Dendritic cell treated with granulocyte-macrophage colony-stimulating factor and Interleukin-4, amounts not matched to agents 40 ng/mL and 50 ng/mL, for 4 days (primary cell): Measurements from ENCODE around the gene TMEM235.

Experiments
- H3K27ac Mint-ChIP-seq: one replicate; pipeline ENCODE4 v1.8.0; 2022; ENCODE audit warnings: mild to moderate bottlenecking, mixed read lengths
- H3K27me3 Mint-ChIP-seq: one replicate; pipeline ENCODE4 v1.8.0; 2022; ENCODE audit warnings: mild to moderate bottlenecking, mixed read lengths
- H3K36me3 Mint-ChIP-seq: one replicate; pipeline ENCODE4 v1.8.0; 2022; ENCODE audit warnings: low read depth, mixed read lengths
- H3K4me1 Mint-ChIP-seq: one replicate; pipeline ENCODE4 v1.8.0; 2022; ENCODE audit warnings: low read depth, mixed read lengths
- H3K4me3 Mint-ChIP-seq: one replicate; pipeline ENCODE4 v1.8.0; 2022; ENCODE audit warnings: mild to moderate bottlenecking, moderate library complexity, mixed read lengths
- H3K9me3 Mint-ChIP-seq: one replicate; pipeline ENCODE4 v1.8.0; 2022; ENCODE audit warnings: mixed read lengths
- intact Hi-C: fragments of 100-400 bp; cut with micrococcal nuclease; formaldehyde crosslinking; loops from one replicate; pipeline ENCODE4 v1.15.0; 2022

Gene TMEM235

DNA sequence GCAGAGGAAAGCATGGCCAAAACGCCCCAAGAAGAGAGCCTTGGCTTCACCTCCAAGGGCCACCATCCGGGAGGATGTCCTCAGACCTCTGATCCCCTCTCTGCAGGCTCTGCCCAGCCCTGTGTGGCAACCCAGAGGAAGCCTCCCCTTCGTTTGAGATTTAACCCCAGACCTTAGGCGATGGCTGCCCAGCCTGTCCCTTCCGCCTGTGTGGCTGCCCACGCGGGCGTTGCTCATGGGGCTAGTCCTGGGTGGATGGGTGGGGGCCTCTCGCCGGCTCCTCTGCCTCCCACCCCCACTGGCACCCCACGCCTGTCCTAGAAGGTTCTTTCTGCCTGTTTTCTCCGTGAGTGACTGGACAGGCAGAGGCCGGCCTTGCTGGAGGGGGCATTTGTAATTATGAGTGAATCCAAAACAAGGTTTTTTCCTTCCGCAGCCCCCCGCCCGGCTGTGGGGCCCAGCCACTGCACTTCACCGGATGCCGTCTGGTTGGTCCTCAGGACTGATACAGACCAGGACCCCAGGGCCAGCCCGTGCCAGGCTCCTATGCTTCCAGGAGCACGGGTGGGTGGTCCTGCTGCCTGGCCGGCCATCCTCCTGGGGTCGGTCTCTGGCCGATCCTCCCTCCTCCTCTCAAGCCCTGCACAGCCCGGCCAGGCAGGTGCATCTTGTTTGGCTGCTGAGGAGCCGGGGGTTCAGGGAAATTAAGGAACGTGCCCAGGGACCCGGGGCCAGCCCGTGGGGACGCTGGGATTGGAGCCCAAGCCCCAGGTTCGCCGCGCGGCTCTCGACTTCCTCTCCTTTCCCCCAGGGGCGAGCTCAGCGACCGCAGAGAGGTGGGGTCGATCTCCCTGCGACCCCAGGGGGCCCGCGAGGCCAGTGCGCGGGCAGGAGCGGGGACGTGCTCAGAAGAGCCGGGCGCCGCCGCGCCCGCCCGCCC is at the start of gene TMEM235:
Gene TMEM235, plus strand, starts transcription at position 636 of the 940 bp plus-strand sequence. CDS start 393 bp downstream, outside the sequence.
- peaks cover 77% of the 10 kb centered on the region for H3K27me3 Mint-ChIP-seq
- H3K4me3 Mint-ChIP-seq = no peak within 1 kb of the TSS
- intact Hi-C loops = no loop called here
- no peak within 1 kb of the TSS for H3K27ac Mint-ChIP-seq
- peaks cover 32% of the 10 kb centered on the region for H3K4me1 Mint-ChIP-seq
- H3K36me3 Mint-ChIP-seq = no peaks in the 10 kb centered on the region
- H3K9me3 Mint-ChIP-seq = no peaks in the 10 kb centered on the region

GRCh38 chr17:78182504-78182903 is 48.9 kb upstream of the TMEM235 start:
- Mint-ChIP-seq H3K4me3 (no peak overlapping the region), H3K27me3 (no peaks in the 10 kb centered on the region), H3K27ac (peak overlapping the region; percentile 4), H3K9me3 (no peaks in the 10 kb centered on the region), H3K4me1 (peaks cover 52% of the 10 kb centered on the region), H3K36me3 (no peaks in the 10 kb centered on the region)
- intact Hi-C loops = no loop called here

DNA sequence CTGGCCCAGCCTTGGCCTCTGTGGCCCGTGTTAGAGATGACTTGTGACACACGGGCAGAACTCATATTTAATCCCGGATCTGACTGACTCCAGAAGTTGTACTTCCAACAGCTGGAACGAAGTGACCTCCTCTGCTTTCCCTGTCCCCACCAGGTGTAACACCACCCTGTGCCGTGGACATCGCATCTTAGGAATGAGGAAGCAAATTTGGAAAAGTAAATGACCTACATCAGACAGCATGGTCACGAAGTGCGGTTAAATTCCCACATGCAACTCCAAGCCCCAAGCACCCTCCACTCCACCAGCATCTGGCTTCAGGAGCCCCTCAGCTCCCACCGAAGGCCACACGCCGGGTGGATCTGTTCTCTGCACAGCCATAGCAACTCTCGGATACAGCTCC is 47.5 kb upstream of the TMEM235 start:
- Mint-ChIP-seq H3K4me3 (no peak overlapping the region), H3K27me3 (no peaks in the 10 kb centered on the region), H3K9me3 (no peaks in the 10 kb centered on the region), H3K27ac (no peak overlapping the region), H3K36me3 (no peaks in the 10 kb centered on the region), H3K4me1 (peaks cover 57% of the 10 kb centered on the region)
- intact Hi-C loops = no loop called here

DNA sequence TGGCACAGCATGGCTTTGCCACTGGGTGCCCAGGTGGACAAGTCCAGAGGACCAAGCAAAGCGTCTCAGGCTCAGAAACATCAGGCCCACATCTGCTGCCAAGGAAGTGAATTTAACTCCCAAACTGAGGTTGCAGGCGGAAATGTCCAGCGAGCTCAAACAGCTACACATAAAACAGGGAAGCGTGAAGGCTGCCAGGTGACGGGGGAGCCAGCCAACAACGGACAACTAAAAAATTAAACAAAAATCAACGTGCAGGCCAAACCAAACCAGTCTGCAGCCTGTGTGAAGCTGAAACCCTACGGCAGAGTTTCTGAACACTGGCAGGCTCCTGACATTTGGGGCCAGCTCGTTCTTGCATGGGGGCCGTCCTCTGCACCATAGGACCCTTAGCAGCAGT is 47.1 kb upstream of the TMEM235 start:
- intact Hi-C loops = no loop called here
- Mint-ChIP-seq H3K27ac (no peak overlapping the region), H3K36me3 (no peaks in the 10 kb centered on the region), H3K4me1 (peaks cover 56% of the 10 kb centered on the region), H3K27me3 (no peaks in the 10 kb centered on the region), H3K4me3 (no peak overlapping the region), H3K9me3 (no peaks in the 10 kb centered on the region)

DNA sequence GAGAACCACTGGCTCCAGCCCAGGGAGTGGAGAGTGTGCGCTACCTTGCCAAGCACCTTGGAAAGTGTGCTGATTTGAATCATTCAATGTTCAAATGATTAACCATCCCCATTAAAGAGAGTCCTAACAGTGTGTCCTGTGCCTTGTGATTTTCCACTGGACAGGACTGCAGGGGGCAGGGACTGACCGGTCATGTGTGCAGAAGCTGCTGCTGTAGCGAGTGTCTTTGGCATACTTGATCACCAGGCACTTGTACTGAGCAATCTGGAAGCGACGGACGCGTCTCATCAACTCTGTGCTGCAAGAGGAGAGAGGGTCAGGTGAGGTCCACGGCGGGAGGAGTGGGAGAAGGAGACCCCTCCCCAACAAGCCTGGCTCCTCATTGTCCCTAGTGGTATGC is 46.6 kb upstream of the TMEM235 start:
- Mint-ChIP-seq H3K27me3 (no peaks in the 10 kb centered on the region), H3K27ac (no peak overlapping the region), H3K4me3 (no peak overlapping the region), H3K36me3 (peaks cover under 1% of the 10 kb centered on the region), H3K4me1 (peaks cover 52% of the 10 kb centered on the region), H3K9me3 (no peaks in the 10 kb centered on the region)
- intact Hi-C loops = loop anchor here (5.0 kb wide), 1 partner anchor 58 kb away; the partner anchor contains the start of gene TMC6

GRCh38 chr17:78185981-78186691 is 45.3 kb upstream of the TMEM235 start:
- Mint-ChIP-seq H3K27me3 (no peaks in the 10 kb centered on the region), H3K36me3 (peaks cover 13% of the 10 kb centered on the region), H3K4me3 (peak overlapping the region; percentile 73), H3K4me1 (peaks cover 51% of the 10 kb centered on the region), H3K27ac (peak overlapping the region; percentile 78), H3K9me3 (no peaks in the 10 kb centered on the region)
- intact Hi-C loops = loop anchor here (5.0 kb wide), 1 partner anchor 59 kb away; the partner anchor contains the start of gene TMC6

GRCh38 chr17:78186692-78187595 is 44.5 kb upstream of the TMEM235 start, which contains the start of the genes AFMID and TK1:
AFMID (plus strand) TSS chr17:78187362; CDS start chr17:78187371, 9 bp downstream.
TK1 (minus strand) TSS chr17:78187052; CDS start chr17:78186994, 58 bp downstream.
- Mint-ChIP-seq H3K27ac (peak within 1 kb of the TSS; percentile 78), H3K4me3 (peak within 1 kb of the TSS; percentile 73), H3K9me3 (no peaks in the 10 kb centered on the region), H3K4me1 (peaks cover 51% of the 10 kb centered on the region), H3K27me3 (no peaks in the 10 kb centered on the region), H3K36me3 (peaks cover 21% of the 10 kb centered on the region)
- intact Hi-C loops = loop anchor here (1.0 to 5.0 kb wide), 2 partner anchors 11 to 60 kb away; partner anchors contain the start of gene TMC6

GRCh38 chr17:78196716-78197115 is 34.7 kb upstream of the TMEM235 start:
- intact Hi-C loops = no loop called here
- Mint-ChIP-seq H3K4me1 (peaks cover 32% of the 10 kb centered on the region), H3K4me3 (no peak overlapping the region), H3K9me3 (no peaks in the 10 kb centered on the region), H3K36me3 (peaks cover 56% of the 10 kb centered on the region), H3K27ac (no peak overlapping the region), H3K27me3 (no peaks in the 10 kb centered on the region)

GRCh38 chr17:78197147-78197832 is 34.1 kb upstream of the TMEM235 start:
- no peaks in the 10 kb centered on the region for H3K9me3 Mint-ChIP-seq
- H3K36me3 Mint-ChIP-seq = peaks cover 52% of the 10 kb centered on the region
- intact Hi-C loops = no loop called here
- H3K4me3 Mint-ChIP-seq = no peak overlapping the region
- peak overlapping the region; percentile 90 for H3K27ac Mint-ChIP-seq
- H3K4me1 Mint-ChIP-seq = peaks cover 32% of the 10 kb centered on the region
- no peaks in the 10 kb centered on the region for H3K27me3 Mint-ChIP-seq

DNA sequence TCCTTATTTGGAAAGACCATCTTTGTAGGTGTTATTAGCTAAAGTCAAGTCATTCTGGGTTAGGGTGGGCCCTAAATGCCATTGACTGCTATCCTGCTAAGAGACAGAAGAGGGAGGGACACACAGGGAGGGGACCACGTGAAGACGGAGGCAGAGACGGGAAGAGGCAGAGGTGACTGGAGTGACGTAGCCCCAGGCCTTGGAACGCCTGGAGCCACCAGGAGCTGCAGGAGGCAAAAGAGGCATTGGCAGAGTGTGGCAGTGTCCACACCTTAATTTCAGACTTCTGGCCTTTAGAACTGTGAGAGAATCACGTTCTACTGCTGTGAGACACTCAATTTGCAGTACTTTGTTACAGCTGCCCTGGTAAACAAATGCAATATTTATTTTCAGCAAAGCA is 31.0 kb upstream of the TMEM235 start:
- Mint-ChIP-seq H3K27ac (peak overlapping the region; percentile 26), H3K4me1 (peaks cover 32% of the 10 kb centered on the region), H3K4me3 (no peak overlapping the region), H3K27me3 (no peaks in the 10 kb centered on the region), H3K36me3 (peaks cover 56% of the 10 kb centered on the region), H3K9me3 (no peaks in the 10 kb centered on the region)
- intact Hi-C loops = no loop called here

DNA sequence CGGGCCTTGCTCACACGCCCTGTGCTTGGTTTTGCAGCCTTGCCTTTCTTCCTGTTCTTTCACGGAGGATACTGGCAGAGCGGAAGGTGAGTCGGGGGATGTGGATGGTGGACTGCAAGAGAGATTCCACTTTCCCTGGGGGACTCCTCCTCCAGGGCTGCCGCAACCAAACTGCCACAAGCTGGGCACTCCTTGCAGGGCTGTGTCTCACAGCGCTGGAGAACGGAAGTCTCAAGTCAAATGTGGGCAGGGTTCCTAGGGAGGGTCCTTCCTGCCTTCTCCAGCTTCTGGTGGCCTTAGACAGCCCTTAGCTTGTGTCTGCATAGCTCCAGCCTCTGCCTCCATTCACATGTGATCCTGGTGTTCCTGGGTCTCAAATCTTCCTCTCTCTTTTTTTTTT is 28.8 kb upstream of the TMEM235 start:
- intact Hi-C loops = no loop called here
- H3K27ac Mint-ChIP-seq = no peak overlapping the region

DNA sequence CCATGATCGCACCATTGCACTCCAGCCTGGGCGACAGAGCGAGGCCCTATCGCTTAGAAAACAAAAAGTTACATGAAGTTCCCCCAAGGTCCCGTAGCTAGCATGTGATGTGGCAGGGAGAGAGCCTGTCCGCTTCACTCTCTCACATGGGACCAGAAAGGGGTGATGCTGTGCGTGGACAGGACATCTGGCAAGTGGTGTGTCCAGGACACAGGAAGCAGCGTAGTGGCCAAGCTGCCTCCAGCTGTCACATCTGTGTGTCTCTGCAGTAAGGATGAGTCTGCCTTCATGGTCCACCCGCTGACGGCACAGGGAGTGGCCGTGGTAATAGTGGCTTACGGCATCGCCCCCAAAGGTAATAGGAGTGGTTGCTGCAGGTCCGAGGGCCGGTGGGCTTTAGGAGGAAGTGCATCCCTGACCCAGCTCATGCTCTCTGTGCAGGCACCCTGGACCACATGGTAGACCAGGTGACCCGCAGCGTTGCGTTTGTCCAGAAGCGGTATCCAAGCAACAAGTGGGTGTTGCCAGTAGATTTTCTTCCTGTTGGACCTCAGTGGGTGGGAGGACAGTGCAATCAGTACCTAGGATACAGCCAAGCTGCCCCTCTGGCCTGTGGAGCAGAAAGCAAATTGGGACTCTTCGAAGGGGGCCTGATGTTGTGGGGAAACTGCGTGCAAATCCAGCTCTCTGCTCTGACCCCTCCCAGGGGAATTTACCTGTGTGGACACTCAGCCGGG is 26.9 kb upstream of the TMEM235 start:
- Mint-ChIP-seq H3K36me3 (peaks cover 54% of the 10 kb centered on the region), H3K4me1 (peaks cover 10% of the 10 kb centered on the region), H3K4me3 (no peak overlapping the region), H3K9me3 (no peaks in the 10 kb centered on the region), H3K27ac (no peak overlapping the region), H3K27me3 (no peaks in the 10 kb centered on the region)
- intact Hi-C loops = no loop called here

More for the DNA sequence above, 28.8 kb upstream of the TMEM235 start:
- no peaks in the 10 kb centered on the region for H3K27me3 Mint-ChIP-seq
- H3K4me1 Mint-ChIP-seq = peaks cover 25% of the 10 kb centered on the region
- H3K9me3 Mint-ChIP-seq = no peaks in the 10 kb centered on the region
- peaks cover 53% of the 10 kb centered on the region for H3K36me3 Mint-ChIP-seq
- H3K4me3 Mint-ChIP-seq = no peak overlapping the region
